Measurements from ENCODE around the gene ASB8.

DNA sequence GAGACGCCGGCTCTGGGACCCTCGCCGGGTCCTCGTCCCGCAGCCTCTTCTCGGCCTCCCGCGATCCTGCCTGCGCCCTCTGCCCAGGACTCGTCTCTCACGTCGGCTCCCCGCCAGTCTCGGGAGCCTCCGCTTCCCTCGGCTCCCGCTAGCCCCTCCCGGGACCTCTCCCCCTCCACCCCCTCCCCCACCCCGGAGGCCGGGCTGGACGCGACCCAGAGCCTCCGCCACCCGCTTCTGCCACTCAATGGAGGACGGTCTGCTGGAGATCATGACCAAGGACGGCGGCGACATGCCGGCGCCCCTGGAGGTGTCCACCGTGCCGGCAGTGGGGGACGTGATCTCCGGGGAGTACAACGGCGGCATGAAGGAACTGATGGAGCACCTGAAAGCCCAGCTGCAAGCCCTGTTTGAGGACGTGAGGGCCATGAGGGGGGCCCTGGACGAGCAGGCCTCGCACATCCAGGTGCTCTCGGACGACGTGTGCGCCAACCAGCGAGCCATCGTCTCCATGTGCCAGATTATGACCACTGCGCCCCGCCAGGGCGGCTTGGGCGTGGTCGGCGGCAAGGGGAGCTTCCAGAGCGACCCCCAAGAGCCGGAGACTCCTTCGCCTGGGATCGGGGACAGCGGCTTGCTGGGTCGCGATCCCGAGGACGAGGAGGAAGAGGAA, 26.7 kb upstream of the ASB8 start:
- TF ChIP-seq, protein P1, sequence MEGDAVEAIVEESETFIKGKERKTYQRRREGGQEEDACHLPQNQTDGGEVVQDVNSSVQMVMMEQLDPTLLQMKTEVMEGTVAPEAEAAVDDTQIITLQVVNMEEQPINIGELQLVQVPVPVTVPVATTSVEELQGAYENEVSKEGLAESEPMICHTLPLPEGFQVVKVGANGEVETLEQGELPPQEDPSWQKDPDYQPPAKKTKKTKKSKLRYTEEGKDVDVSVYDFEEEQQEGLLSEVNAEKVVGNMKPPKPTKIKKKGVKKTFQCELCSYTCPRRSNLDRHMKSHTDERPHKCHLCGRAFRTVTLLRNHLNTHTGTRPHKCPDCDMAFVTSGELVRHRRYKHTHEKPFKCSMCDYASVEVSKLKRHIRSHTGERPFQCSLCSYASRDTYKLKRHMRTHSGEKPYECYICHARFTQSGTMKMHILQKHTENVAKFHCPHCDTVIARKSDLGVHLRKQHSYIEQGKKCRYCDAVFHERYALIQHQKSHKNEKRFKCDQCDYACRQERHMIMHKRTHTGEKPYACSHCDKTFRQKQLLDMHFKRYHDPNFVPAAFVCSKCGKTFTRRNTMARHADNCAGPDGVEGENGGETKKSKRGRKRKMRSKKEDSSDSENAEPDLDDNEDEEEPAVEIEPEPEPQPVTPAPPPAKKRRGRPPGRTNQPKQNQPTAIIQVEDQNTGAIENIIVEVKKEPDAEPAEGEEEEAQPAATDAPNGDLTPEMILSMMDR (conservative IDR thresholded peaks at IDR 0.05; ENCODE audit: low read depth, low read length) = no peak
- no peak for TF ChIP-seq EZH2 (IDR thresholded peaks at IDR 0.05; ENCODE audit: low read length, unreplicated experiment)
- no peak for TF ChIP-seq EZH2phosphoT487 (IDR thresholded peaks at IDR 0.05; ENCODE audit: borderline replicate concordance, low read length)
